GM23338 (cell line): ENCODE measurements around the gene SF3B3. TPM values are rescaled to one million over a fixed set of nuclear protein-coding genes. Genes with fewer than 3 reads are reported as not detected.
A peak's percentile ranks its signal among the peaks of the same experiment; 100 is the strongest.

Source experiments
- ATAC-seq: fragments of 200-7000 bp; cut with Tn5 transposase; 3 replicates; pipeline ENCODE4 v1.9.1; 2020
- DNase-seq: peaks from one replicate; pipeline ENCODE4 v3.0.0-alpha.2; 2015; ENCODE audit warnings: low spot score
- H2AFZ ChIP-seq: fragments of 200-600 bp; sonication (generic); 2 replicates; pipeline ENCODE4 v1.8.0; 2016; ENCODE audit warnings: antibody characterized with exemption, mild to moderate bottlenecking, moderate library complexity
- H3F3A ChIP-seq: fragments of 200-600 bp; sonication (generic); replicated peaks from 2 replicates; pipeline ENCODE4 v1.8.0; 2017; ENCODE audit warnings: antibody characterized with exemption, mixed run types, low read depth
- H3K27ac ChIP-seq: fragments of 200-600 bp; sonication (generic); 2 replicates; pipeline ENCODE4 v1.6.1; 2016; ENCODE audit warnings: low read depth
- H3K27me3 ChIP-seq: fragments of 200-600 bp; sonication (generic); 2 replicates; pipeline ENCODE4 v1.8.0; 2016; ENCODE audit warnings: mild to moderate bottlenecking, mixed run types, moderate library complexity; ENCODE audit not compliant: insufficient read depth
- H3K36me3 ChIP-seq: fragments of 200-600 bp; sonication (generic); 2 replicates; pipeline ENCODE4 v1.8.0; 2016; ENCODE audit warnings: mild to moderate bottlenecking; ENCODE audit not compliant: insufficient read depth
- H3K4me1 ChIP-seq: fragments of 200-600 bp; sonication (generic); 2 replicates; pipeline ENCODE4 v1.8.0; 2016; ENCODE audit warnings: mild to moderate bottlenecking, moderate library complexity; ENCODE audit not compliant: insufficient read depth
- H3K4me2 ChIP-seq: fragments of 200-600 bp; sonication (generic); 2 replicates; pipeline ENCODE4 v1.7.1; 2017; ENCODE audit warnings: mixed run types
- H3K4me3 ChIP-seq: fragments of 200-600 bp; sonication (generic); 2 replicates; pipeline ENCODE4 v1.6.1; 2016; ENCODE audit warnings: mixed run types
- H3K79me2 ChIP-seq: fragments of 200-600 bp; sonication (generic); replicated peaks from 2 replicates; pipeline ENCODE4 v1.8.0; 2017; ENCODE audit warnings: mild to moderate bottlenecking; ENCODE audit not compliant: insufficient read depth
- H3K9me2 ChIP-seq: fragments of 200-600 bp; sonication (generic); 2 replicates; pipeline ENCODE4 v1.8.0; 2017; ENCODE audit not compliant: insufficient read depth
- H4K20me1 ChIP-seq: fragments of 200-600 bp; sonication (generic); replicated peaks from 2 replicates; pipeline ENCODE4 v1.8.0; 2017; ENCODE audit warnings: mild to moderate bottlenecking; ENCODE audit not compliant: insufficient read depth
- H3K27ac Mint-ChIP-seq: 2 replicates; pipeline ENCODE4 v1.8.0; 2020; ENCODE audit warnings: inconsistent platforms, mild to moderate bottlenecking, moderate library complexity, mixed read lengths
- H3K27me3 Mint-ChIP-seq: 3 replicates; pipeline ENCODE4 v1.8.0; 2022; ENCODE audit warnings: low read depth, mild to moderate bottlenecking, moderate library complexity, mixed read lengths, inconsistent platforms; ENCODE audit not compliant: insufficient read depth, poor library complexity
- H3K36me3 Mint-ChIP-seq: 3 replicates; pipeline ENCODE4 v1.8.0; 2021; ENCODE audit warnings: low read depth, mild to moderate bottlenecking, inconsistent platforms, moderate library complexity, mixed read lengths
- H3K4me1 Mint-ChIP-seq: 3 replicates; pipeline ENCODE4 v1.8.0; 2020; ENCODE audit warnings: mild to moderate bottlenecking, inconsistent platforms, mixed read lengths
- H3K4me3 Mint-ChIP-seq: 3 replicates; pipeline ENCODE4 v1.8.0; 2021; ENCODE audit warnings: moderate library complexity, mild to moderate bottlenecking, inconsistent platforms, mixed read lengths
- H3K9me3 Mint-ChIP-seq: 3 replicates; pipeline ENCODE4 v1.8.0; 2020; ENCODE audit warnings: moderate library complexity, mild to moderate bottlenecking, inconsistent platforms, mixed read lengths
- POLR2AphosphoS5 ChIP-seq: IDR thresholded peaks from 2 replicates; pipeline ENCODE4 v1.6.1; 2016; ENCODE audit warnings: antibody characterized with exemption, low read depth
- polyA plus RNA-seq: library from polyadenylated mRNA; unstranded; fragments of >200 nt; fragmentation: Nextera tagmentation; extraction: Ambion mirVana; gene quantifications from 2 replicates; pipeline ENCODE4 v1.2.1, GENCODE V29; 2016
- total RNA-seq: library from RNA; depleted of rRNA; stranded (reverse); fragments of >200 nt; shearing (Covaris generic); gene quantifications from 2 replicates; pipeline ENCODE4 v1.2.3, GENCODE V29; 2014
- TF ChIP-seq, protein P1 (sequence below): fragments of 250-450 bp; sonication (Bioruptor Pico); IDR thresholded peaks from 2 replicates; pipeline ENCODE4 v1.5.0; 2020; ENCODE audit warnings: mild to moderate bottlenecking, moderate library complexity
- TF ChIP-seq, protein P2 (sequence below): IDR thresholded peaks from 2 replicates; pipeline ENCODE4 v1.6.1; 2016; ENCODE audit warnings: antibody characterized with exemption

The SF3B3 gene
- total and polyA plus RNA-seq, 2 experiments from 2014 or later = 202 to 289 TPM

DNA sequence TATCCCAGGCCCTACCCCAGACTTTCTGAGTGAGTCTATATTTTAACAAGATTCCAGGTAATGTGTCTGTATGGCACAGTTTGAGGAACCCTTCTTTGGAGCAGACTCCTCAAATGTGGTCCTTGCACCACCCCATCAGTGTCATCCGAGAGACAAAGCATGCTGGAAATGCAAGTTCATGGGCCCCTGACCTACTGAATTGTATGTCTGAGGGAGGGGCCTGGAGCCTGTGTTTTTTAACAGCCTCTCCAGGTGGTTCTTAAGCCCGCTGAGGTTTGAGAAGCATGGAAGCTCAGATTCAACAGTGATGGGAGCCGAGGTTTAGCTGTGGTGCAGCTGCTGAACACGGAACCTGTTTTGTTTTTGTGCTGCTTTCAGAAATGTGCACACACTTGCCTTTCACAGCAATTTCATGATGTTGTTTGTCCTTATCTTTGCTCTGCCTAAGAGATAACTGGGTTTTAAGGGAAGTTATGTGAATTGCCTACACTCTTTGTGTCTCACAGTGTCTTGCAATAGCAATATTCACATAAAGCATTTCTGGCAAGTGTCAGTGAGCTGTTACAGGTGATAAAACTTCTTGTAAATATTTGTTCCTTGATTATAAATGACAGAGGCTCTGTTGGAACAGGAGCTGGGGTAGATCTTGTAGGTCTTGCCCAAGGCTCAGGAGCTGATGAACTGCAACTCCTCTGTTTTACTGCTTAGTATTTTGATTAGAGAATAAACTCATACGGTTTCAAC is 90.8 kb downstream of the SF3B3 start:
- Histone ChIP-seq H3K4me3 (peak overlapping the region; percentile 23; the same call in 1 of the 2 replicates), H3K4me2 (no peak overlapping the region), H3K27ac (peak overlapping the region; percentile 83), H3K9me2 (no peaks in the 10 kb centered on the region), H3F3A (peaks cover 44% of the 10 kb centered on the region), H3K4me1 (peaks cover 38% of the 10 kb centered on the region), H3K27me3 (no peaks in the 10 kb centered on the region), H2AFZ (no peak overlapping the region), H3K36me3 (peaks cover 33% of the 10 kb centered on the region), H3K79me2 (peaks cover 21% of the 10 kb centered on the region), H4K20me1 (peaks cover 7% of the 10 kb centered on the region)
- Mint-ChIP-seq H3K36me3 (peaks cover 67% of the 10 kb centered on the region), H3K4me3 (no peak overlapping the region), H3K27me3 (peaks cover 16% of the 10 kb centered on the region), H3K4me1 (peaks cover 36% of the 10 kb centered on the region), H3K9me3 (no peaks in the 10 kb centered on the region; the same call in 2 of the 3 replicates), H3K27ac (no peak overlapping the region)
- no peak for ATAC-seq
- TF ChIP-seq, protein P1, sequence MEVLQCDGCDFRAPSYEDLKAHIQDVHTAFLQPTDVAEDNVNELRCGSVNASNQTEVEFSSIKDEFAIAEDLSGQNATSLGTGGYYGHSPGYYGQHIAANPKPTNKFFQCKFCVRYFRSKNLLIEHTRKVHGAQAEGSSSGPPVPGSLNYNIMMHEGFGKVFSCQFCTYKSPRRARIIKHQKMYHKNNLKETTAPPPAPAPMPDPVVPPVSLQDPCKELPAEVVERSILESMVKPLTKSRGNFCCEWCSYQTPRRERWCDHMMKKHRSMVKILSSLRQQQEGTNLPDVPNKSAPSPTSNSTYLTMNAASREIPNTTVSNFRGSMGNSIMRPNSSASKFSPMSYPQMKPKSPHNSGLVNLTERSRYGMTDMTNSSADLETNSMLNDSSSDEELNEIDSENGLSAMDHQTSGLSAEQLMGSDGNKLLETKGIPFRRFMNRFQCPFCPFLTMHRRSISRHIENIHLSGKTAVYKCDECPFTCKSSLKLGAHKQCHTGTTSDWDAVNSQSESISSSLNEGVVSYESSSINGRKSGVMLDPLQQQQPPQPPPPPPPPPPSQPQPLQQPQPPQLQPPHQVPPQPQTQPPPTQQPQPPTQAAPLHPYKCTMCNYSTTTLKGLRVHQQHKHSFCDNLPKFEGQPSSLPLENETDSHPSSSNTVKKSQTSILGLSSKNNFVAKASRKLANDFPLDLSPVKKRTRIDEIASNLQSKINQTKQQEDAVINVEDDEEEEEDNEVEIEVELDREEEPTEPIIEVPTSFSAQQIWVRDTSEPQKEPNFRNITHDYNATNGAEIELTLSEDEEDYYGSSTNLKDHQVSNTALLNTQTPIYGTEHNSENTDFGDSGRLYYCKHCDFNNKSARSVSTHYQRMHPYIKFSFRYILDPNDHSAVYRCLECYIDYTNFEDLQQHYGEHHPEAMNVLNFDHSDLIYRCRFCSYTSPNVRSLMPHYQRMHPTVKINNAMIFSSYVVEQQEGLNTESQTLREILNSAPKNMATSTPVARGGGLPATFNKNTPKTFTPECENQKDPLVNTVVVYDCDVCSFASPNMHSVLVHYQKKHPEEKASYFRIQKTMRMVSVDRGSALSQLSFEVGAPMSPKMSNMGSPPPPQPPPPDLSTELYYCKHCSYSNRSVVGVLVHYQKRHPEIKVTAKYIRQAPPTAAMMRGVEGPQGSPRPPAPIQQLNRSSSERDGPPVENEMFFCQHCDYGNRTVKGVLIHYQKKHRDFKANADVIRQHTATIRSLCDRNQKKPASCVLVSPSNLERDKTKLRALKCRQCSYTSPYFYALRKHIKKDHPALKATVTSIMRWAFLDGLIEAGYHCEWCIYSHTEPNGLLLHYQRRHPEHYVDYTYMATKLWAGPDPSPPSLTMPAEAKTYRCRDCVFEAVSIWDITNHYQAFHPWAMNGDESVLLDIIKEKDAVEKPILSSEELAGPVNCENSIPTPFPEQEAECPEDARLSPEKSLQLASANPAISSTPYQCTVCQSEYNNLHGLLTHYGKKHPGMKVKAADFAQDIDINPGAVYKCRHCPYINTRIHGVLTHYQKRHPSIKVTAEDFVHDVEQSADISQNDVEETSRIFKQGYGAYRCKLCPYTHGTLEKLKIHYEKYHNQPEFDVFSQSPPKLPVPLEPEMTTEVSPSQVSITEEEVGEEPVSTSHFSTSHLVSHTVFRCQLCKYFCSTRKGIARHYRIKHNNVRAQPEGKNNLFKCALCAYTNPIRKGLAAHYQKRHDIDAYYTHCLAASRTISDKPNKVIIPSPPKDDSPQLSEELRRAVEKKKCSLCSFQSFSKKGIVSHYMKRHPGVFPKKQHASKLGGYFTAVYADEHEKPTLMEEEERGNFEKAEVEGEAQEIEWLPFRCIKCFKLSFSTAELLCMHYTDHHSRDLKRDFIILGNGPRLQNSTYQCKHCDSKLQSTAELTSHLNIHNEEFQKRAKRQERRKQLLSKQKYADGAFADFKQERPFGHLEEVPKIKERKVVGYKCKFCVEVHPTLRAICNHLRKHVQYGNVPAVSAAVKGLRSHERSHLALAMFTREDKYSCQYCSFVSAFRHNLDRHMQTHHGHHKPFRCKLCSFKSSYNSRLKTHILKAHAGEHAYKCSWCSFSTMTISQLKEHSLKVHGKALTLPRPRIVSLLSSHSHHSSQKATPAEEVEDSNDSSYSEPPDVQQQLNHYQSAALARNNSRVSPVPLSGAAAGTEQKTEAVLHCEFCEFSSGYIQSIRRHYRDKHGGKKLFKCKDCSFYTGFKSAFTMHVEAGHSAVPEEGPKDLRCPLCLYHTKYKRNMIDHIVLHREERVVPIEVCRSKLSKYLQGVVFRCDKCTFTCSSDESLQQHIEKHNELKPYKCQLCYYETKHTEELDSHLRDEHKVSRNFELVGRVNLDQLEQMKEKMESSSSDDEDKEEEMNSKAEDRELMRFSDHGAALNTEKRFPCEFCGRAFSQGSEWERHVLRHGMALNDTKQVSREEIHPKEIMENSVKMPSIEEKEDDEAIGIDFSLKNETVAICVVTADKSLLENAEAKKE (CRISPR knock-in tag) = no peak
- TF ChIP-seq POLR2AphosphoS5 = peak; percentile 30; the same call in 1 of the 2 replicates
- no peak for DNase-seq

DNA sequence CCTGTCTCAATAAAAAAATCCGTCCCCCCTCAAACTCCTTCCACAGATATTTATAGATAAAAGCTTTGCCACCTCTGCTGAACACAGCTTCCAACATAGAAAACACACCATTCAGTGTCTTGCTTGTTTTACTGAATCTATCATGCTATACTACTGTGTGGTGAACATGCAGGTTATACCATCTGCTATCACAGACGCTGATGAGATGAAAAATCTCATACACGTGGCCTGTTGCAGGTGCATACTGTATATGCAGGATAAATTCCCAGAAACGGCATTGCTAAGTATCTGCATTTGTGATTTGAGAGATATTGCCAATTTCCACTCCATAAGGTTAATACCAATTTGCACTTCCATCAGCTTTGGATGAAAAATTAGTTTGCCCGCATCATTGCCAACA is 92.3 kb downstream of the SF3B3 start:
- H4K20me1 ChIP-seq = peaks cover 4% of the 10 kb centered on the region
- DNase-seq (no peak), ATAC-seq (no peak)
- peaks cover 30% of the 10 kb centered on the region for H3K4me1 Mint-ChIP-seq
- no peak overlapping the region for H3K4me3 Mint-ChIP-seq
- no peak overlapping the region for H3K27ac Mint-ChIP-seq
- H2AFZ ChIP-seq = no peak overlapping the region
- H3K4me2 ChIP-seq = peak overlapping the region; percentile 67
- H3K36me3 Mint-ChIP-seq = peaks cover 82% of the 10 kb centered on the region
- peaks cover 15% of the 10 kb centered on the region for H3K27me3 Mint-ChIP-seq
- TF ChIP-seq, protein P2, sequence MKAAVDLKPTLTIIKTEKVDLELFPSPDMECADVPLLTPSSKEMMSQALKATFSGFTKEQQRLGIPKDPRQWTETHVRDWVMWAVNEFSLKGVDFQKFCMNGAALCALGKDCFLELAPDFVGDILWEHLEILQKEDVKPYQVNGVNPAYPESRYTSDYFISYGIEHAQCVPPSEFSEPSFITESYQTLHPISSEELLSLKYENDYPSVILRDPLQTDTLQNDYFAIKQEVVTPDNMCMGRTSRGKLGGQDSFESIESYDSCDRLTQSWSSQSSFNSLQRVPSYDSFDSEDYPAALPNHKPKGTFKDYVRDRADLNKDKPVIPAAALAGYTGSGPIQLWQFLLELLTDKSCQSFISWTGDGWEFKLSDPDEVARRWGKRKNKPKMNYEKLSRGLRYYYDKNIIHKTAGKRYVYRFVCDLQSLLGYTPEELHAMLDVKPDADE = no peak
- no peak for TF ChIP-seq POLR2AphosphoS5
- H3K4me1 ChIP-seq = peaks cover 31% of the 10 kb centered on the region
- no peaks in the 10 kb centered on the region for H3K9me2 ChIP-seq
- peaks cover 34% of the 10 kb centered on the region for H3K79me2 ChIP-seq
- peak overlapping the region; percentile 81; the same call in 1 of the 2 replicates for H3K27ac ChIP-seq
- H3K4me3 ChIP-seq = peak overlapping the region; percentile 15; the same call in 1 of the 2 replicates
- H3F3A ChIP-seq = peaks cover 38% of the 10 kb centered on the region
- no peaks in the 10 kb centered on the region for H3K27me3 ChIP-seq
- peaks cover 33% of the 10 kb centered on the region for H3K36me3 ChIP-seq
- H3K9me3 Mint-ChIP-seq = no peaks in the 10 kb centered on the region; the same call in 2 of the 3 replicates
